GM12891 (cell line): ENCODE results near the gene ARHGAP24.

Source experiments
- DNase-seq: peaks from one replicate; pipeline ENCODE4 v3.0.0; 2011; ENCODE audit warnings: low spot score; ENCODE audit not compliant: insufficient read length
- FAIRE-seq: peaks from 2 replicates; lab custom pipeline; 2011; peaks lifted over from hg19 to GRCh38; lab: Jason Lieb, UNC
- PAX5 ChIP-seq: IDR thresholded peaks from 2 replicates; pipeline ENCODE4 v1.6.1; 2011; ENCODE audit warnings: low read length, moderate library complexity, mild to moderate bottlenecking; ENCODE audit not compliant: insufficient read depth, severe bottlenecking
- POLR2A ChIP-seq: IDR thresholded peaks from 2 replicates; pipeline ENCODE4 v1.6.1; 2011; ENCODE audit warnings: low read depth, low read length, control low read depth
- POLR2AphosphoS5 ChIP-seq: IDR thresholded peaks from 2 replicates; pipeline ENCODE4 v1.6.1; 2011; ENCODE audit warnings: low read depth, low read length, control low read depth
- POU2F2 ChIP-seq: IDR thresholded peaks from 2 replicates; pipeline ENCODE4 v1.6.1; 2011; ENCODE audit warnings: low read depth, mild to moderate bottlenecking, control low read depth, low read length, moderate library complexity
- SPI1 ChIP-seq: IDR thresholded peaks from 2 replicates; pipeline ENCODE4 v1.6.1; 2011; ENCODE audit warnings: low read depth, low read length, control low read depth
- TAF1 ChIP-seq: IDR thresholded peaks from 2 replicates; pipeline ENCODE4 v1.6.1; 2011; ENCODE audit warnings: low read depth, low read length, control low read depth

The ARHGAP24 gene

DNA sequence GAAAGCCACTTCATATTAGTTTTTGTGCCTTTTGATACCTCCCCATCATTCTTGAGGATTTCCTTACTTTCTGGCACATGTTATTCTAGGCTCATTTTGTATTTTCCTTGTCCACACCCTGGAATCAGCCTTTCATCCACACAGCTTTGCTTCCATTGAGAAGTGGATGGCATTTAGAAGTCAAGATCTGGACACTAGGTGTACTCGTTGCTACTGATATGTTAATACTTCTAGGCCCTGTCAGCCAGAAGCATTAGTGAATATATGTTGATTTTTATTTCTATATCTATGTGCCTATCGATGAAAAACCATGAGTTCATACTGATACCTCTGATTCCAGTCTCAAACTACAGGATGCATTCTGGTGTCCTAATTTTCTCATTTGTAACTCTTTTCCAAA lies 73.2 kb downstream of the ARHGAP24 start:
- DNase-seq, result no peak
- no peak for FAIRE-seq
- TF ChIP-seq POU2F2 (no peak), PAX5 (no peak)

DNA sequence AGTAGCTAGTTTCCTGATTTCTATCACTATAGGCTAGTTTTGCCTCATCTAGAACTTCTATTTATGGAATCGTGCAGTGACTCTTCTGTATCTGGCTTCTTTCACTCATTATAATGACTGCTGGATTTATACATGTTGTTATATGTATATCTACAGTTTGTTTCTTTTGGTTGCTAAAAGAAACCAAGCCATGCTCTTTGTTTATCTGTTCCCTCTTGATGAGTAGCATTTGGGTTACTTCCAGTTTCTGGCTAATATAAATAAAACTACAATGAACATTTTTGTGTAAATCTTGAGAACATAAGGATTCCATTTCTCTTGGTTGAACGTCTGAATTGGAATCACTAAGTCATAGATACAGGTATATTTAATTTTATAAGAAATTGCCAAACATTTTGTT lies 73.9 kb downstream of the ARHGAP24 start:
- FAIRE-seq (no peak), DNase-seq (no peak)
- no peak for TF ChIP-seq PAX5
- no peak for TF ChIP-seq POLR2A
- TF ChIP-seq POU2F2, result no peak
- TF ChIP-seq POLR2AphosphoS5, result no peak
- TF ChIP-seq SPI1, result no peak
- no peak for TF ChIP-seq TAF1

DNA sequence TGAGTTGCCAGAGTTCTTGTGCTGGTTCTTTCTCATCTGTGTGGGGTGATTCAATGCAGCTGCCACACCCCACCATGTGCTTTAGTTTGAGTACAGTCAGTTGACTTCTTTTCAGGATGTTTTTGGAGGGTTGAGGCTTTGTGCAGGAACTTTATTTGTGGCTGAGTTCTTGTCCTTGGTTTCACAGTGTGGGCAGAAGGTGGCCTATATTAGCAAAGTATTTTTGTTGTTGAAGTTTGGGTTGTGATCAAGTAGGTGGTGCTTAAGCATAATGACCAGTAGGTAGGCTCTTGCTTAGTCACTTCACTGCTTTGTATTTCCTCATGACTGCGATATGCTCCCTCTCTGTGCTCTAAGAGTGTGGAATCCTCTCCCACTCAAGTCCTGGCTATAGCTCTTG lies 80.3 kb downstream of the ARHGAP24 start:
- TF ChIP-seq SPI1, result no peak
- TF ChIP-seq PAX5, result no peak
- no peak for TF ChIP-seq POU2F2
- TF ChIP-seq TAF1, result no peak
- no peak for TF ChIP-seq POLR2A
- no peak for TF ChIP-seq POLR2AphosphoS5
- DNase-seq (no peak), FAIRE-seq (peak; percentile 28)

- FAIRE-seq, result peak; percentile 88
- DNase-seq, result no peak
- TF ChIP-seq POLR2AphosphoS5 (no peak), TAF1 (no peak), POLR2A (no peak), SPI1 (no peak), PAX5 (no peak), POU2F2 (no peak)
These were observed 81.3 kb downstream of the ARHGAP24 start for GRCh38 chr4:85556283-85556682.

DNA sequence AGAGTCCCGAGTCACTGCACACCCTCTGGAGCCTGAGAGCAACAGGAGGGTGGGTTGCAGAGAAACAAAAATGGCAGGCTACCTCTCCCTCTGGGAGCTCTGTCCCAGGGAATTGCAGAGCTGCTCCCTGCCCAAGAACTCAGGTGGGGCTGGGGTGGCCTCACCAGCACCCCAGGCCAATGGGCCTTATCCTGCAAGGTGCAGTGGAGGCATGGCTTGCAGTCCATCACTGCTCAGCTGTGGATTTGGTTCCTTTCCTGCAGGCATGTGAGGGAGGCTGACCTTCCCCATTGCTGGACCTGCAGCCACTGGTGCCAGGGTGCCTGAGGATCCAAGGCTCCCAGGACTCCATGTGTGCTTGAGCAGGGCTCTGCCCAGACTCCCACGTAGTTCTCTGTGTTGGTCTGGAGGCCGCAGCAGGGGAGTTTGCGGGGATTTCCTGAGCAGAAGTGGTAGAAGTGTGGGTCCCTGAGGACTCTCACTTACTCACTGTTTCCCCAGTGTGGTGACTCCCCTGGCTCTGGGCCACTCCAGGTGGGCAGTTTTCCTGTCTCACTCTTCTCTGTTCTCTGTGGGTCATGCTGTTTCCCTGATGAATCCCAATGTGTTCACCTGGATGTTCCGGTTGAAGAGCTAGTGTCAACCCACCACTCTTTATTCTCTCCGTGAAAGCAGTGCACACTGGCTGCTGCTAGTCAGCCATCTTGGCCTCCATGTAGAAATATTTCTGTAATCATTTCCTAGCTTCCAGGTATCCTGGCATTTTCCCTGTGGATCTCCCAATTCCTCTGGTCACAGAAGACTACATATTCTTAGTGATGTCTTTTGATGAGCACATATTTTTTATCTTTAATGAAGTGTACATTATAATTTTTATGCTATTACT lies 82.3 kb downstream of the ARHGAP24 start:
- FAIRE-seq (peak; percentile 87), DNase-seq (peak; percentile 26)

DNA sequence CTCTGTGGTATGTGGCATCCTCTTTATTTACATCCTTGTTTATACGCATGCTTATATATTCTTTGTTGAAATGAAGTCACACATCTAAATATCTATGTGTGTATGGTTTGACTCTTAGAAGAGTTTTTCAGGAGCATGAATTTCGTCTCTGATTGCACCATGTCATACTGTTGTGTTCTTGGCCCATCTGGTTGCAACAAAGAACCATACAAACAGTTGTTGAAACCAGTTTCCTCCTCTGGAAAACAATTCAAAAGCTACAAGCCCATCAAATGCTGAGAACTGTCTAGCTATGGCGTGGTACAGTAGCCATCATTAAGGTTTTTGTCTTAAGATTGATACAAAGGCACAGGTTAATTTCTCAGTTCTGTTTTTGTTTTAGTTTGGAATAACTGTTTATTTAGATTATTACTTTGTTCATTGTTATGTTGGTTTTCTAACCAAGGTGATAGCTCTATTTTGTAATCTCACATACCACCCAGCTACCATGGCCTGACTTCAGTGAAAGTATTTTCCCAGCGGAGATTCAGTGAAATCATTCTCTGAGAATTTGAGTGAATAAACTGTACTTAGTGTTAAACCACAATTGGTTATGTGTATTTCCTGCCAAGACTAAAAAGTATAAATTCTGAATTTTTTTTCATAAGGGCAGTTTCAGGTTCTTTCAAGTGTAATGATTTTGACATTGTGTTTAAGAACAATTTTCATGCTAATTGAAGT lies 91.0 kb downstream of the ARHGAP24 start:
- DNase-seq (no peak), FAIRE-seq (no peak)
- no peak for TF ChIP-seq POLR2AphosphoS5
- TF ChIP-seq POLR2A, result no peak
- TF ChIP-seq PAX5, result no peak
- no peak for TF ChIP-seq TAF1
- TF ChIP-seq SPI1, result no peak
- TF ChIP-seq POU2F2, result no peak

More for the DNA sequence above, 82.3 kb downstream of the ARHGAP24 start:
- TF ChIP-seq PAX5, result peak; percentile 63
- peak; percentile 99 for TF ChIP-seq SPI1
- TF ChIP-seq POU2F2, result peak; percentile 74; the same call in 1 of the 2 replicates
- TF ChIP-seq POLR2AphosphoS5, result no peak

- DNase-seq, result no peak
- TF ChIP-seq SPI1 (no peak), PAX5 (no peak), TAF1 (no peak), POLR2A (no peak), POU2F2 (no peak), POLR2AphosphoS5 (no peak)
- peak; percentile 55 for FAIRE-seq
These were observed 94.9 kb downstream of the ARHGAP24 start for GRCh38 chr4:85569730-85570299.

- TF ChIP-seq POU2F2, result no peak
- no peak for TF ChIP-seq POLR2AphosphoS5
- no peak for TF ChIP-seq SPI1
- no peak for FAIRE-seq
- DNase-seq, result no peak
These were observed 95.4 kb downstream of the ARHGAP24 start for GRCh38 chr4:85570388-85570787.

DNA sequence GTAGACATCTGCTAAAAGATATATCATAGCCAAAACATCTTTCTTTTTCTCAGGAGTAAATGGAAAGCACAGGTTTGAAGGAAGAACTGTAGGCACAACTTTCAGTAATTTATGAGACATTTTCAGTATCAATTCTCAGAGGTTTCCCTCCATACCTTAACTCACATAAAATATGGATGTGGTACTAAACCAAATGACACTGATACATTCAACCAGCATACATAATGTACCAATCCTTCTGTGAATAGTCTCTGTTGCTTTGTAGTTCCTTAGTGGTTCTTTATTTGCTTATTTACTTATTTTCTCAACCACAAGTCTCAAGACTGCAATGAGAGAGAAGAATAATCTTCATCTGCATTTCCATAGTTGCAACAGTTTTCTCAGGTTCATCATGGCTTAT lies 96.1 kb downstream of the ARHGAP24 start:
- peak; percentile 60 for FAIRE-seq
- no peak for TF ChIP-seq POLR2AphosphoS5
- TF ChIP-seq TAF1, result no peak
- no peak for TF ChIP-seq SPI1
- no peak for TF ChIP-seq PAX5
- TF ChIP-seq POLR2A, result no peak
- no peak for TF ChIP-seq POU2F2
- DNase-seq, result no peak
